HG03342 (cell line): ENCODE measurements around the gene TAF11.
"Not testable (repeated sequence)": the region's sequence is repeated elsewhere in the genome, so short reads cannot be mapped to it uniquely, and the experiment has no call there.

Experiments
- ATAC-seq: cut with Tn5 transposase; IDR thresholded peaks from one replicate; pipeline ENCODE4 v1.9.1; 2021; ENCODE audit warnings: mild to moderate bottlenecking, moderate library complexity; ENCODE audit not compliant: unreplicated experiment

TAF11 gene

GRCh38 chr6:34867484-34867883 is 20.4 kb downstream of the TAF11 start:
- no peak for ATAC-seq

GRCh38 chr6:34866509-34866908 is 21.3 kb downstream of the TAF11 start:
- ATAC-seq: no peak

- no peak for ATAC-seq
Observed at GRCh38 chr6:34865107-34865506, 22.7 kb downstream of the TAF11 start.

GRCh38 chr6:34864007-34864406 is 23.8 kb downstream of the TAF11 start:
- no peak for ATAC-seq

GRCh38 chr6:34860776-34861175 is 27.1 kb downstream of the TAF11 start:
- ATAC-seq: no peak

- no peak for ATAC-seq
Observed at GRCh38 chr6:34859951-34860350, 27.9 kb downstream of the TAF11 start.

GRCh38 chr6:34858681-34859080 is 29.2 kb downstream of the TAF11 start:
- no peak for ATAC-seq

GRCh38 chr6:34855463-34855862 is 32.4 kb downstream of the TAF11 start:
- ATAC-seq: no peak

- ATAC-seq: no peak
Observed at GRCh38 chr6:34852406-34853085, 35.3 kb downstream of the TAF11 start.

GRCh38 chr6:34851361-34851760 is 36.5 kb downstream of the TAF11 start:
- no peak for ATAC-seq

GRCh38 chr6:34849066-34849465 is 38.8 kb downstream of the TAF11 start:
- not testable (repeated sequence) for ATAC-seq

- no peak for ATAC-seq
Observed at GRCh38 chr6:34839666-34840352, 48.0 kb downstream of the TAF11 start.

- ATAC-seq: no peak
Observed at GRCh38 chr6:34837528-34837927, 50.3 kb downstream of the TAF11 start.

- no peak for ATAC-seq
Observed at GRCh38 chr6:34836451-34836850, 51.4 kb downstream of the TAF11 start.

GRCh38 chr6:34836008-34836407 is 51.8 kb downstream of the TAF11 start:
- no peak for ATAC-seq

- no peak for ATAC-seq
Observed at GRCh38 chr6:34834789-34835518, 52.9 kb downstream of the TAF11 start.

GRCh38 chr6:34832942-34833341 is 54.9 kb downstream of the TAF11 start:
- ATAC-seq: no peak

- no peak for ATAC-seq
Observed at GRCh38 chr6:34829137-34829536, 58.7 kb downstream of the TAF11 start.
